Fibroblast of lung (primary cell): ENCODE data around the gene CYB561A3. TPM values are rescaled to one million over a fixed set of nuclear protein-coding genes. Genes with fewer than 3 reads are reported as not detected.

Experiments used
- DNase-seq, 2 donors: peaks; one replicate each; pipeline versions ENCODE4 v3.0.0 to v3.0.0-alpha.2; 2010; ENCODE audit warnings: low read depth in 2 of 2
- H2AFZ ChIP-seq: 2 replicates; pipeline ENCODE4 v1.5.1; 2012; ENCODE audit warnings: low read length, control low read depth, inconsistent platforms
- H3K27ac ChIP-seq: 2 replicates; pipeline ENCODE4 v1.5.1; 2011; ENCODE audit warnings: low read length, control low read depth; ENCODE audit not compliant: insufficient read depth
- H3K27me3 ChIP-seq: 2 replicates; pipeline ENCODE4 v1.5.1; 2011; ENCODE audit warnings: mild to moderate bottlenecking, low read length; ENCODE audit not compliant: control insufficient read depth, insufficient read depth
- H3K36me3 ChIP-seq: 2 replicates; pipeline ENCODE4 v1.5.1; 2011; ENCODE audit warnings: low read length; ENCODE audit not compliant: control insufficient read depth, insufficient read depth
- H3K4me1 ChIP-seq: 2 replicates; pipeline ENCODE4 v1.5.1; 2011; ENCODE audit warnings: low read length; ENCODE audit not compliant: control insufficient read depth, insufficient read depth; ENCODE audit errors: extremely low read depth
- H3K4me2 ChIP-seq: 2 replicates; pipeline ENCODE4 v1.5.1; 2011; ENCODE audit warnings: low read length, control low read depth; ENCODE audit not compliant: insufficient read depth; ENCODE audit errors: extremely low read depth
- H3K4me3 ChIP-seq, 4 experiments: fragments of 200-600 bp in 1 of 4; sonication (generic) in 1 of 4; replicated peaks in 1 of 4; 2 replicates each; pipeline ENCODE4 v1.5.1; 2011 to 2016; ENCODE audit warnings: low read length in 4 of 4, low read depth in 3 of 4, mild to moderate bottlenecking in 3 of 4, control low read depth in 2 of 4, inconsistent platforms in 1 of 4, mixed read lengths in 1 of 4; ENCODE audit not compliant: insufficient read depth in 1 of 4; ENCODE audit errors: control extremely low read depth in 1 of 4
- H3K79me2 ChIP-seq: 2 replicates; pipeline ENCODE4 v1.5.1; 2012; ENCODE audit warnings: mild to moderate bottlenecking, low read length, inconsistent platforms; ENCODE audit not compliant: control insufficient read depth, insufficient read depth
- H3K9ac ChIP-seq: 2 replicates; pipeline ENCODE4 v1.5.1; 2011; ENCODE audit warnings: mild to moderate bottlenecking, low read length, control low read depth; ENCODE audit not compliant: insufficient read depth
- H3K9me3 ChIP-seq: 2 replicates; pipeline ENCODE4 v1.5.1; 2012; ENCODE audit warnings: low read depth, low read length; ENCODE audit not compliant: control insufficient read depth, insufficient read depth
- H4K20me1 ChIP-seq: 2 replicates; pipeline ENCODE4 v1.5.1; 2011; ENCODE audit warnings: low read length; ENCODE audit not compliant: control insufficient read depth, insufficient read depth; ENCODE audit errors: extremely low read depth
- CTCF ChIP-seq, 2 donors: IDR thresholded peaks in 1 of 2; conservative IDR thresholded peaks in 1 of 2; 1 replicate in 1 of 2; 2 replicates in 1 of 2; pipeline ENCODE4 v1.5.1; 2011 to 2012; ENCODE audit warnings: low read length in 2 of 2, control low read depth in 1 of 2, inconsistent platforms in 1 of 2, low read depth in 1 of 2, mild to moderate bottlenecking in 1 of 2
- EZH2 ChIP-seq: IDR thresholded peaks from 2 replicates; pipeline ENCODE4 v1.5.1; 2012; ENCODE audit warnings: low read length, control low read depth, mild to moderate bottlenecking; ENCODE audit errors: missing control alignments
- polyA plus RNA-seq, 2 donors: library from polyadenylated mRNA; depleted of rRNA in 1 of 2; stranded (reverse) in 1 of 2; unstranded in 1 of 2; fragments of >200 nt; gene quantifications; 2 replicates each; pipeline ENCODE4 v1.2.1, GENCODE V29; 2011 to 2012; ENCODE audit warnings: missing spikeins in 1 of 2
- total RNA-seq: library from RNA; depleted of rRNA; stranded (reverse); fragments of >200 nt; gene quantifications from 2 replicates; pipeline ENCODE4 v1.2.1, GENCODE V29; 2014

Gene CYB561A3
- total and polyA plus RNA-seq, 2 donors (not counting 1 experiment from before 2014, with no cell fraction given), result 43.9 to 65.1 TPM

- no peaks in the 10 kb centered on the region for H3K9me3 ChIP-seq
- no peaks in the 10 kb centered on the region for H4K20me1 ChIP-seq
- peak; percentile 90 to 91 for DNase-seq
These were observed 28.7 kb downstream of the CYB561A3 start, which contains the start of the genes DDB1 and TKFC for GRCh38 chr11:61332797-61333549. Gene DDB1, minus strand, starts transcription at chr11:61333105. Its CDS starts 137 bp downstream, at chr11:61332968. Gene TKFC, plus strand, starts transcription at chr11:61333228. Its CDS starts 1,501 bp downstream, at chr11:61334729.

GRCh38 chr11:61332281-61332796 lies 29.3 kb downstream of the CYB561A3 start:
- DNase-seq, result peak; percentile 28 to 38
- Histone ChIP-seq H3K27ac (peak overlapping the region; percentile 89), H3K79me2 (peaks cover 53% of the 10 kb centered on the region), H3K4me1 (peaks cover 15% of the 10 kb centered on the region), H3K4me3 (peak overlapping the region; percentile 82 to 99 (median 86)), H4K20me1 (peaks cover 4% of the 10 kb centered on the region), H3K4me2 (peak overlapping the region; percentile 98), H3K36me3 (peaks cover 3% of the 10 kb centered on the region), H3K9me3 (no peaks in the 10 kb centered on the region), H3K9ac (peak overlapping the region; percentile 99), H3K27me3 (no peaks in the 10 kb centered on the region), H2AFZ (peak overlapping the region; percentile 32)
- TF ChIP-seq EZH2, result no peak
- TF ChIP-seq CTCF (conservative IDR thresholded peaks at IDR 0.05 in 1 of 2, IDR thresholded peaks at IDR 0.05 in 1 of 2; ENCODE audit: low read depth in 1 of 2, low read length in 2 of 2), result no peak

More at GRCh38 chr11:61332797-61333549, 28.7 kb downstream of the CYB561A3 start, which contains the start of the genes DDB1 and TKFC:
- peak within 1 kb of the TSS; percentile 99 for H3K9ac ChIP-seq
- peaks cover 10% of the 10 kb centered on the region for H3K4me1 ChIP-seq
- peaks cover 47% of the 10 kb centered on the region for H3K79me2 ChIP-seq
- peak within 1 kb of the TSS; percentile 82 to 99 (median 86) for H3K4me3 ChIP-seq
- no peaks in the 10 kb centered on the region for H3K27me3 ChIP-seq
- peaks cover 4% of the 10 kb centered on the region for H3K36me3 ChIP-seq
- H3K4me2 ChIP-seq, result peak within 1 kb of the TSS; percentile 99
- H3K27ac ChIP-seq, result peak within 1 kb of the TSS; percentile 89
- no peak for TF ChIP-seq CTCF (conservative IDR thresholded peaks at IDR 0.05 in 1 of 2, IDR thresholded peaks at IDR 0.05 in 1 of 2; ENCODE audit: low read depth in 1 of 2, low read length in 2 of 2)
- TF ChIP-seq EZH2, result no peak
- peak within 1 kb of the TSS; percentile 89 for H2AFZ ChIP-seq

GRCh38 chr11:61331651-61332050 lies 30.0 kb downstream of the CYB561A3 start:
- H3K9ac ChIP-seq, result peak overlapping the region; percentile 99
- peaks cover 15% of the 10 kb centered on the region for H3K4me1 ChIP-seq
- H3K9me3 ChIP-seq, result no peaks in the 10 kb centered on the region
- H3K27ac ChIP-seq, result peak overlapping the region; percentile 1
- DNase-seq, result no peak
- H4K20me1 ChIP-seq, result peaks cover 4% of the 10 kb centered on the region
- H2AFZ ChIP-seq, result no peak overlapping the region
- H3K36me3 ChIP-seq, result peaks cover 5% of the 10 kb centered on the region
- H3K27me3 ChIP-seq, result no peaks in the 10 kb centered on the region
- peak overlapping the region; percentile 98 for H3K4me2 ChIP-seq
- H3K4me3 ChIP-seq, result peak overlapping the region; percentile 82 to 99 (median 86)
- no peak for TF ChIP-seq CTCF (conservative IDR thresholded peaks at IDR 0.05 in 1 of 2, IDR thresholded peaks at IDR 0.05 in 1 of 2; ENCODE audit: low read depth in 1 of 2, low read length in 2 of 2)
- TF ChIP-seq EZH2, result no peak
- H3K79me2 ChIP-seq, result peaks cover 60% of the 10 kb centered on the region
